IPS DF 6.9 (cell line): ENCODE data around the gene ZFP36L2.

Experiments
- DNase-seq: peaks from one replicate; pipeline ENCODE4 v3.0.0-alpha.2; 2013; ENCODE audit warnings: low read depth, low spot score
- H3K27ac ChIP-seq: one replicate; pipeline ENCODE4 v1.5.1; 2013; ENCODE audit warnings: low read length, control low read depth
- H3K27me3 ChIP-seq: 2 replicates; pipeline ENCODE4 v1.6.1; 2013; ENCODE audit warnings: mild to moderate bottlenecking, low read length; ENCODE audit not compliant: control insufficient read depth, insufficient read depth
- H3K36me3 ChIP-seq: 2 replicates; pipeline ENCODE4 v1.6.1; 2013; ENCODE audit warnings: low read length; ENCODE audit not compliant: control insufficient read depth, insufficient read depth
- H3K4me1 ChIP-seq: 2 replicates; pipeline ENCODE4 v1.6.1; 2013; ENCODE audit warnings: low read length; ENCODE audit not compliant: control insufficient read depth, insufficient read depth
- H3K4me3 ChIP-seq: 2 replicates; pipeline ENCODE4 v1.5.1; 2013; ENCODE audit warnings: mild to moderate bottlenecking, low read length
- H3K9me3 ChIP-seq: 2 replicates; pipeline ENCODE4 v1.6.1; 2013; ENCODE audit warnings: low read length, inconsistent platforms; ENCODE audit not compliant: control insufficient read depth, insufficient read depth
- WGBS: extraction: QIAGEN DNeasy Blood & Tissue Kit; methylation state at CpG from one replicate; pipeline ENCODE4 v1.1.7; 2013; ENCODE audit warnings: mixed read lengths, missing lambda C conversion rate; ENCODE audit not compliant: insufficient read length, insufficient coverage; 5-methylcytosine and 5-hydroxymethylcytosine counted together

The ZFP36L2 gene

DNA sequence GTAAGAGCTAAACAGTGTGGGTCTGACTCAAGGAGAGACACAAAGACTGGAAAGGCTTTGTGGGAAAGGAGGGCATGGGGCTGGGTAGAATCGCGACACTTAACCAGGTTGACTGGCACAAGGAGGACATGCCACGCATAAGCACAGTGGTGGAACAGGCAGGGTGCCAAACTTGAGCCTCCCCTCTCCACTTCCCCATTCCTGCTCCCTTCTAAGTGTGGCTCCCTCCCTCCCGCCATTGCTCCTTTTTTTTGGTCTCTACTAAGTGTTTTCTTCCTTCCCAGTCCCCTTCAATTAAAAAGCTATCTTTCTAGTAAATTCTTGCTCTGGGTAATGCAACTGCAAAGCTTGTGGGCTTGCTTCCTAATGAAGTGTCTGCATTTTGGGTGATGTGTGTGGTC, 40.3 kb upstream of the ZFP36L2 start:
- no peak overlapping the region for H3K4me3 ChIP-seq
- no CpG with 5 or more reads among the region's 4 CpGs for WGBS
- H3K36me3 ChIP-seq, result no peaks in the 10 kb centered on the region
- no peak for DNase-seq
- no peaks in the 10 kb centered on the region for H3K27me3 ChIP-seq
- H3K4me1 ChIP-seq, result peaks cover 4% of the 10 kb centered on the region
- H3K27ac ChIP-seq, result no peak overlapping the region
- no peaks in the 10 kb centered on the region for H3K9me3 ChIP-seq

DNA sequence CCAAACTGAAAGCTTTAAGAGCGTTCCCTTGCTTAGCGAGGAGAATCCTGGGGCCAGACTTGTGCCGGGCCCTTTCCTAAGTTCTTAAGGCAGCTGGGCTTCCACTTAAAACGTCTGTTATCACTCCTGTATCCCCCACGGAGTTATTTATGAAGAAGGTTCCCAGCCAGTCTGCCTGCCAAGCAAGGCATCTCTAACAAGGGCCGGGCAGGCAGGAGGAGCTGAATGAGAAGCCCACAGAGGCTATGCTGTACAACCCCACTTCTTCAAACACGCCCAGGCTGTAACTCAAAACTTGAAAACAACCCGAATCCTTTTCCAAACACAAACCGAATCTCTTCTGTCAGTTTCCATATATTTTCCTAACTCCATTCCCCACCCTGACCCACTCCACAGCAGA, 39.0 kb upstream of the ZFP36L2 start:
- H3K27ac ChIP-seq, result no peak overlapping the region
- H3K4me1 ChIP-seq, result peaks cover 4% of the 10 kb centered on the region
- H3K36me3 ChIP-seq, result no peaks in the 10 kb centered on the region
- 100% methylated on average over 3 of the region's 9 CpGs for WGBS
- H3K9me3 ChIP-seq, result no peaks in the 10 kb centered on the region
- no peaks in the 10 kb centered on the region for H3K27me3 ChIP-seq
- DNase-seq, result no peak
- no peak overlapping the region for H3K4me3 ChIP-seq

DNA sequence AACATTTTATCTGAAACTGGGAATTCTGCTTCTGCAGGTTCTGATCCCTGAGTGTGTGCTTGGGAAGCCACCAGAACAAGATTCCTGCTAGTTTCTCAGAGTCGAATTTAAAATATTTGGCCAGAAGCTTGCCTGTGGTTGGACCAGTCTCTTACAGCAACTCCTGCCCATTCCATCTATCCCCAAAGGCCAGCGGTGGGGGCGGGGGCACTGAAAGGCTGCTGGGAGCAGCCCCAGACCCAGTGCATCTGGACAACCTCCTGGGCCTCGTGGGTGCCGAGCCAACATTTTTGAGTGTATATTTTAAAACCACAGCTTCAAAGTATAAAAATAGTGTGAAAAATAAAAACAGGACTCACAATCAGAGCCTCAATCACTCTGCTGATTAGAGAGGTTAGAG, 38.6 kb upstream of the ZFP36L2 start:
- H3K27me3 ChIP-seq, result no peaks in the 10 kb centered on the region
- H3K27ac ChIP-seq, result no peak overlapping the region
- H3K9me3 ChIP-seq, result no peaks in the 10 kb centered on the region
- peaks cover 4% of the 10 kb centered on the region for H3K4me1 ChIP-seq
- DNase-seq, result no peak
- H3K4me3 ChIP-seq, result no peak overlapping the region
- no peaks in the 10 kb centered on the region for H3K36me3 ChIP-seq
- WGBS, result no CpG with 5 or more reads among the region's 5 CpGs

- no CpG with 5 or more reads among the region's 6 CpGs for WGBS
Observed at GRCh38 chr2:43262951-43263350, 36.5 kb upstream of the ZFP36L2 start.

DNA sequence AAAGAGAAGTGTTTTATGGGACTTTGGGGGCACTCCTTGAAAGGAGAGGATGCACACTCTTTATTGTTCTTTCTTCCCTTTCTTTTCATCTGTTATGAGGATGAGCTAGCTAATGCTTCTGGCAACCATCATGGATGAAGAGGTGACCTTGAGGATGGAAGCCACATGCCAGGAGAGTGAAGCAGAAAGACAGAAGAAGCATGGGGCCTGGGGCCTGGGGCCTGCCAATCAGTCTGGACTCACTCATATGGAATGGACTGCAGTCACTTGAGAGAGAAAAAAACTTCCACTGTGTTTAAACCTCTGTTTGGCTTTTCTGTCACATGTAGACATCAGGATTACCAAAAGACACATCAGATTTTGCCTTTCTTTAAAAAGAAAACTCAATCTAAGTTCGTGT, 35.8 kb upstream of the ZFP36L2 start:
- DNase-seq, result no peak
- no peaks in the 10 kb centered on the region for H3K27me3 ChIP-seq
- H3K4me3 ChIP-seq, result no peak overlapping the region
- WGBS, result no CpG with 5 or more reads among the region's 1 CpG
- H3K9me3 ChIP-seq, result no peaks in the 10 kb centered on the region
- H3K36me3 ChIP-seq, result no peaks in the 10 kb centered on the region
- H3K4me1 ChIP-seq, result peaks cover 2% of the 10 kb centered on the region; the same call in 1 of the 2 replicates
- H3K27ac ChIP-seq, result no peak overlapping the region

More at GRCh38 chr2:43262951-43263350, 36.5 kb upstream of the ZFP36L2 start:
- Histone ChIP-seq H3K4me3 (no peak overlapping the region), H3K9me3 (no peaks in the 10 kb centered on the region), H3K36me3 (no peaks in the 10 kb centered on the region), H3K4me1 (peaks cover 2% of the 10 kb centered on the region), H3K27me3 (no peaks in the 10 kb centered on the region), H3K27ac (no peak overlapping the region)
- DNase-seq, result no peak

DNA sequence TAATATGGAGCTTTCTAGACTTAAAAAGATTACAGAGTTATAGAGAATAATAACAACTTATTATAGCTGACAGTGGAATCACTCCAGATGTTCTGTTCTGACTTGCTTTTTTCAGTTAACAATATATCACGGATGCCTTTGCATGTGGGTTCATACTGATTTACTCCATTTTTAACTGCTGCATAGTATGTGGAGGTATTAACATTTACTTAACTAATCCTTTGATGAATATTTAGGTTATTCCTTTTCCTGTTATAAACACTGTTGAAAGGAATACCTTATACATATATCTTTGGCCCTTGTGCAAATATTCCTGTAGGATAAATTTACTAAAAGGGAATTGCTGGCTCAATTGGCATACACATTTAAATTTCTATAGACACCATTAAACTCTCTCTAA, 33.1 kb upstream of the ZFP36L2 start:
- no peak overlapping the region for H3K27ac ChIP-seq
- H3K36me3 ChIP-seq, result no peaks in the 10 kb centered on the region
- no CpG with 5 or more reads among the region's 1 CpG for WGBS
- H3K9me3 ChIP-seq, result no peaks in the 10 kb centered on the region
- no peak overlapping the region for H3K4me3 ChIP-seq
- no peaks in the 10 kb centered on the region for H3K4me1 ChIP-seq
- DNase-seq, result no peak
- no peaks in the 10 kb centered on the region for H3K27me3 ChIP-seq

GRCh38 chr2:43258547-43259156, 32.2 kb upstream of the ZFP36L2 start:
- H3K27me3 ChIP-seq, result no peaks in the 10 kb centered on the region
- H3K9me3 ChIP-seq, result no peaks in the 10 kb centered on the region
- no peak overlapping the region for H3K4me3 ChIP-seq
- no peaks in the 10 kb centered on the region for H3K36me3 ChIP-seq
- H3K27ac ChIP-seq, result no peak overlapping the region
- DNase-seq, result no peak
- no peaks in the 10 kb centered on the region for H3K4me1 ChIP-seq
- WGBS, result no CpG with 5 or more reads among the region's 2 CpGs

- no CpG with 5 or more reads among the region's 8 CpGs for WGBS
Observed at GRCh38 chr2:43255296-43255910, 29.0 kb upstream of the ZFP36L2 start.

GRCh38 chr2:43254331-43254730, 27.9 kb upstream of the ZFP36L2 start:
- Histone ChIP-seq H3K36me3 (no peaks in the 10 kb centered on the region), H3K4me1 (no peaks in the 10 kb centered on the region), H3K27me3 (no peaks in the 10 kb centered on the region), H3K9me3 (no peaks in the 10 kb centered on the region), H3K4me3 (no peak overlapping the region), H3K27ac (no peak overlapping the region)
- DNase-seq, result no peak
- WGBS, result 100% methylated on average over 2 of the region's 5 CpGs

More at GRCh38 chr2:43255296-43255910, 29.0 kb upstream of the ZFP36L2 start:
- Histone ChIP-seq H3K36me3 (no peaks in the 10 kb centered on the region), H3K4me1 (no peaks in the 10 kb centered on the region), H3K4me3 (no peak overlapping the region), H3K27me3 (no peaks in the 10 kb centered on the region), H3K27ac (no peak overlapping the region), H3K9me3 (no peaks in the 10 kb centered on the region)
- DNase-seq, result no peak

DNA sequence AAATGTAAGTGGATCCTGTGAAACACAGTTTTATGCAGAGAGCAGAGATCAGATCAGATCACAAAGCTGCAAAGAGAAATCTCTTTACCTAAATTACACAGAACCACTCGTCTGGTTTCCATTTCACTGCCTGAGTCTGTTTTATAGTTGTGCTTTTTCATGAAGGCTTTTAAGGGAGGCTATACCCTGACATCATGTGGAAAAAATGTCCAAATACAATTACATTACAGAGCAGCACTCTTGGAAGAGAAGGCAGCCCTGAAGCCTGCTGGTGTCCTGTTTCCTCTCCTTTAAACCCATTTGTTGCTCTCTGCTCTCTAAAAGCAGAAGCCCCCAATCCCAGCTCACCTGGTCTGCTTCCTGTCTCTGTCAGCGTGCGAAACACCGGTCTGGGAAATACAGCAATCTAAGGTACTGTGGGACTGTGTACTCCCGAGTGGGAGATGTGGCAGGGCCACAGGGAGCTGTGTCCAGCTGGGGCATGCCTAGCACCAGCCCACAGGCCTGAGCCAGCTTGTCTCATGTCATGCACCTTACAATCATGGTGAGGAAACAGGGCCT, 24.8 kb upstream of the ZFP36L2 start:
- Histone ChIP-seq H3K4me1 (no peaks in the 10 kb centered on the region), H3K27me3 (no peaks in the 10 kb centered on the region), H3K36me3 (no peaks in the 10 kb centered on the region), H3K27ac (no peak overlapping the region), H3K4me3 (no peak overlapping the region), H3K9me3 (no peaks in the 10 kb centered on the region)
- DNase-seq, result no peak
- no CpG with 5 or more reads among the region's 5 CpGs for whole genome bisulfite sequencing

- Histone ChIP-seq H3K27me3 (no peaks in the 10 kb centered on the region), H3K4me1 (no peaks in the 10 kb centered on the region), H3K9me3 (no peaks in the 10 kb centered on the region), H3K4me3 (no peak overlapping the region), H3K36me3 (no peaks in the 10 kb centered on the region), H3K27ac (no peak overlapping the region)
- WGBS, result no CpG with 5 or more reads among the region's 2 CpGs
- DNase-seq, result no peak
Observed at GRCh38 chr2:43250015-43250414, 23.6 kb upstream of the ZFP36L2 start.
